ENCODE results near the gene DIAPH3. TPM values are rescaled to one million over a fixed set of nuclear protein-coding genes. Genes with fewer than 3 reads are reported as not detected.

The DIAPH3 gene
- total RNA-seq, 3 donors from 2014 or later, result 1.3 to 5.7 (median 3.1) TPM

GRCh38 chr13:59702269-59702668 is 461.5 kb downstream of the DIAPH3 start:
- no peak overlapping the region for H3K4me3 ChIP-seq
- DNase-seq, result no peak
- H3K36me3 ChIP-seq (ENCODE audit: low read depth), result no peaks in the 10 kb centered on the region
- no peaks in the 10 kb centered on the region for H3K4me1 ChIP-seq (ENCODE audit: low read depth)
- TF ChIP-seq CTCF (IDR thresholded peaks at IDR 0.05), result no peak
- H3K9me3 ChIP-seq, result no peaks in the 10 kb centered on the region
- no peak for ATAC-seq
- intact Hi-C loops (cut with DNase I, micrococcal nuclease), result no loop called here

GRCh38 chr13:59701261-59701660 is 462.5 kb downstream of the DIAPH3 start:
- Histone ChIP-seq H3K4me1 (ENCODE audit: low read depth) (no peaks in the 10 kb centered on the region), H3K4me3 (no peak overlapping the region), H3K36me3 (ENCODE audit: low read depth) (no peaks in the 10 kb centered on the region), H3K9me3 (no peaks in the 10 kb centered on the region)
- DNase-seq, result no peak
- no peak for ATAC-seq
- intact Hi-C loops (cut with DNase I, micrococcal nuclease), result no loop called here
- no peak for TF ChIP-seq CTCF (IDR thresholded peaks at IDR 0.05)

DNA sequence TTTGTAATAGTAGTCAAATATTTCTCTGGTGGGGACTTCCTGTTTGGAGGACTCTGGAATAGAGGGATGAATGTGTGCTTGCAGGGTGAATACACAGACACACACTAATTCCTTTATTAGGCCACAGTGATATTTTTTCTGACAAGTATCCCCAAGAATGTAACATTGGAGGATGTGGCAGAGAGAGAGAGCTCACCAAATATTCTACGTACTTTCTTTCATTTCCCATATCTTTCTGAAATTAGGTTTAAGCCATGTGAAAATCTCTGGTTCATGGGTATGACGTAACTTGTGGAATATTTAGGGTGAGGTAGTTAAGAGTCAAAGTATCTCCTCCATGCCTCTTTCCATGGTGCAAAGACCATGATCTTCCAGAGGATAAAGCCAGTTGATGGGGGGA is 463.4 kb downstream of the DIAPH3 start:
- intact Hi-C loops (cut with DNase I, micrococcal nuclease), result no loop called here
- Histone ChIP-seq H3K36me3 (ENCODE audit: low read depth) (no peaks in the 10 kb centered on the region), H3K4me1 (ENCODE audit: low read depth) (no peaks in the 10 kb centered on the region), H3K4me3 (no peak overlapping the region), H3K9me3 (no peaks in the 10 kb centered on the region)
- TF ChIP-seq CTCF (IDR thresholded peaks at IDR 0.05), result no peak
- DNase-seq (no peak), ATAC-seq (no peak)

DNA sequence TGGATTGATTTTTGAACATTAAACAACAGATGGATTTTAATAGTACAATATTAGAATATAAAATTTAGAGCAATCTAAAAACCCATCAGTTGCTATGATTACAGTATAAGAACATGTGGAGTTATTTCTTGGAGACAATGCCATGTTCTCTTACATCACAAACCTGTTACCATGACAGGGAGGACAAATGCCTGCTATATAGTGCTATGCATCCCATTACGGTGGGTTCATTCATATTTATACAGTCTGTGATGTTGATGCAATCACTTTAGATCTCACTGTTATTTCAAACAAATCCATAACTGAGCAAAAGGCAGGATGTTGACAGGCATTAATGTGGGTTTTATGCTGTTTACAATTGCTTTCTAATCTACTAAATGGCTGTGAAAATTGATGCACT is 467.5 kb downstream of the DIAPH3 start:
- Histone ChIP-seq H3K36me3 (ENCODE audit: low read depth) (no peaks in the 10 kb centered on the region), H3K4me1 (ENCODE audit: low read depth) (no peaks in the 10 kb centered on the region), H3K9me3 (no peaks in the 10 kb centered on the region), H3K4me3 (no peak overlapping the region)
- ATAC-seq (no peak), DNase-seq (no peak)
- TF ChIP-seq CTCF (IDR thresholded peaks at IDR 0.05), result no peak
- intact Hi-C loops (cut with DNase I, micrococcal nuclease), result no loop called here

- DNase-seq, result no peak
- intact Hi-C loops (cut with DNase I, micrococcal nuclease), result no loop called here
- H3K9me3 ChIP-seq, result no peaks in the 10 kb centered on the region
- H3K4me3 ChIP-seq, result no peak overlapping the region
- no peaks in the 10 kb centered on the region for H3K36me3 ChIP-seq (ENCODE audit: low read depth)
- no peak for ATAC-seq
- H3K4me1 ChIP-seq (ENCODE audit: low read depth), result no peaks in the 10 kb centered on the region
- TF ChIP-seq CTCF (IDR thresholded peaks at IDR 0.05), result no peak
These were observed 472.1 kb downstream of the DIAPH3 start for GRCh38 chr13:59691501-59692066.
